Measurements from ENCODE around the gene NR2C2. TPM values are rescaled to one million over a fixed set of nuclear protein-coding genes. Genes with fewer than 3 reads are reported as not detected.

Gene NR2C2
- total RNA-seq, 1 donor from 2014 or later = 55.0 TPM

- TF ChIP-seq, protein P1, sequence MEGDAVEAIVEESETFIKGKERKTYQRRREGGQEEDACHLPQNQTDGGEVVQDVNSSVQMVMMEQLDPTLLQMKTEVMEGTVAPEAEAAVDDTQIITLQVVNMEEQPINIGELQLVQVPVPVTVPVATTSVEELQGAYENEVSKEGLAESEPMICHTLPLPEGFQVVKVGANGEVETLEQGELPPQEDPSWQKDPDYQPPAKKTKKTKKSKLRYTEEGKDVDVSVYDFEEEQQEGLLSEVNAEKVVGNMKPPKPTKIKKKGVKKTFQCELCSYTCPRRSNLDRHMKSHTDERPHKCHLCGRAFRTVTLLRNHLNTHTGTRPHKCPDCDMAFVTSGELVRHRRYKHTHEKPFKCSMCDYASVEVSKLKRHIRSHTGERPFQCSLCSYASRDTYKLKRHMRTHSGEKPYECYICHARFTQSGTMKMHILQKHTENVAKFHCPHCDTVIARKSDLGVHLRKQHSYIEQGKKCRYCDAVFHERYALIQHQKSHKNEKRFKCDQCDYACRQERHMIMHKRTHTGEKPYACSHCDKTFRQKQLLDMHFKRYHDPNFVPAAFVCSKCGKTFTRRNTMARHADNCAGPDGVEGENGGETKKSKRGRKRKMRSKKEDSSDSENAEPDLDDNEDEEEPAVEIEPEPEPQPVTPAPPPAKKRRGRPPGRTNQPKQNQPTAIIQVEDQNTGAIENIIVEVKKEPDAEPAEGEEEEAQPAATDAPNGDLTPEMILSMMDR (IDR thresholded peaks at IDR 0.05) = no peak
- DNase-seq = no peak
- ChIA-PET CTCF (no interaction called here), POLR2A (no interaction called here)
- intact Hi-C loops (cut with micrococcal nuclease) = no loop called here
- H3K36me3 Mint-ChIP-seq (ENCODE audit: low read depth) = peaks cover 12% of the 10 kb centered on the region
- no peak overlapping the region for H3K27ac Mint-ChIP-seq
- no peaks in the 10 kb centered on the region for H3K9me3 Mint-ChIP-seq
- H3K27me3 Mint-ChIP-seq = no peaks in the 10 kb centered on the region
- H3K4me1 Mint-ChIP-seq = peaks cover 10% of the 10 kb centered on the region
- ATAC-seq (ENCODE audit: low read depth) = no peak
- no peak overlapping the region for H3K4me3 Mint-ChIP-seq
These were observed 8.4 kb upstream of the NR2C2 start for GRCh38 chr3:14938954-14939353.

- DNase-seq = no peak
- TF ChIP-seq, protein P1 (IDR thresholded peaks at IDR 0.05) = no peak
- Mint-ChIP-seq H3K9me3 (no peaks in the 10 kb centered on the region), H3K27me3 (no peaks in the 10 kb centered on the region), H3K4me3 (no peak overlapping the region), H3K27ac (no peak overlapping the region), H3K4me1 (peaks cover 23% of the 10 kb centered on the region), H3K36me3 (ENCODE audit: low read depth) (peaks cover 33% of the 10 kb centered on the region)
- ATAC-seq (ENCODE audit: low read depth) = no peak
- CTCF ChIA-PET = no interaction called here
- intact Hi-C loops (cut with micrococcal nuclease) = loop anchor here (10.0 kb wide), 1 partner anchor 923 kb away; no protein-coding TSS in a partner anchor
- POLR2A ChIA-PET = interaction anchor here (0.6 kb wide), 1 partner anchor 922 kb away, joined by 3 read pairs; no protein-coding TSS in a partner anchor
These were observed 5.5 kb upstream of the NR2C2 start for GRCh38 chr3:14941871-14942270.

- peak overlapping the region; percentile 12 for H3K27ac Mint-ChIP-seq
- H3K4me3 Mint-ChIP-seq = no peak overlapping the region
- TF ChIP-seq, protein P1 (IDR thresholded peaks at IDR 0.05) = no peak
- ChIA-PET POLR2A (no interaction called here), CTCF (interaction anchor here (1.1 kb wide), 1 partner anchor 22 kb away, joined by 3 read pairs; no protein-coding TSS in a partner anchor)
- no peak for ATAC-seq (ENCODE audit: low read depth)
- H3K9me3 Mint-ChIP-seq = no peaks in the 10 kb centered on the region
- intact Hi-C loops (cut with micrococcal nuclease) = loop anchor here (10.0 kb wide), 1 partner anchor 922 kb away; no protein-coding TSS in a partner anchor
- H3K36me3 Mint-ChIP-seq (ENCODE audit: low read depth) = peaks cover 36% of the 10 kb centered on the region
- no peak for DNase-seq
- peaks cover 25% of the 10 kb centered on the region for H3K4me1 Mint-ChIP-seq
- H3K27me3 Mint-ChIP-seq = no peaks in the 10 kb centered on the region
These were observed 4.3 kb upstream of the NR2C2 start for GRCh38 chr3:14943042-14943441.

GRCh38 chr3:14946236-14946635 is 1.1 kb upstream of the NR2C2 start:
- H3K9me3 Mint-ChIP-seq = no peaks in the 10 kb centered on the region
- ATAC-seq (ENCODE audit: low read depth) (no peak), DNase-seq (no peak)
- intact Hi-C loops (cut with micrococcal nuclease) = loop anchor here (5.0 to 10.0 kb wide), 2 partner anchors 481 to 919 kb away; partner anchors contain the start of genes EAF1 and METTL6
- H3K27me3 Mint-ChIP-seq = no peaks in the 10 kb centered on the region
- H3K27ac Mint-ChIP-seq = peak overlapping the region; percentile 63
- POLR2A ChIA-PET = interaction anchor here (0.9 to 1.9 kb wide), 6 partner anchors 34 to 823 kb away, joined by 3 to 12 read pairs (median 11); partner anchors contain the start of genes CCDC174, MRPS25 and RBSN
- peaks cover 49% of the 10 kb centered on the region for H3K4me1 Mint-ChIP-seq
- CTCF ChIA-PET = interaction anchor here (1.0 kb wide), 1 partner anchor 25 kb away, joined by 3 read pairs; no protein-coding TSS in a partner anchor
- TF ChIP-seq, protein P1 (IDR thresholded peaks at IDR 0.05) = no peak
- peak overlapping the region; percentile 89 for H3K4me3 Mint-ChIP-seq
- peaks cover 46% of the 10 kb centered on the region for H3K36me3 Mint-ChIP-seq (ENCODE audit: low read depth)

GRCh38 chr3:14946739-14947099 is 664 bp upstream of the NR2C2 start:
- Mint-ChIP-seq H3K36me3 (ENCODE audit: low read depth) (peaks cover 47% of the 10 kb centered on the region), H3K27me3 (no peaks in the 10 kb centered on the region), H3K4me1 (peaks cover 49% of the 10 kb centered on the region), H3K4me3 (peak overlapping the region; percentile 89), H3K9me3 (no peaks in the 10 kb centered on the region), H3K27ac (peak overlapping the region; percentile 92)
- DNase-seq (no peak), ATAC-seq (ENCODE audit: low read depth) (no peak)
- POLR2A ChIA-PET = interaction anchor here (0.7 to 1.9 kb wide), 13 partner anchors 25 to 823 kb away, joined by 3 to 12 read pairs (median 3); partner anchors contain the start of genes CCDC174, MRPS25 and RBSN
- TF ChIP-seq, protein P1 (IDR thresholded peaks at IDR 0.05) = no peak
- CTCF ChIA-PET = interaction anchor here (1.0 kb wide), 2 partner anchors 25 to 104 kb away, joined by 3 read pairs; no protein-coding TSS in a partner anchor
- intact Hi-C loops (cut with micrococcal nuclease) = loop anchor here (1.0 to 10.0 kb wide), 4 partner anchors 21 to 918 kb away; partner anchors contain the start of genes CCDC174, EAF1 and METTL6

Data from activated B cell treated with CpG ODN at 0.5 μM for 24 hours (primary cell).